GM06990 (cell line): ENCODE data around the gene ZNF574.

Source experiments
- DNase-seq: peaks from one replicate; pipeline ENCODE4 v3.0.0-alpha.2; 2011; ENCODE audit not compliant: insufficient read length; ENCODE audit errors: extremely low read depth
- H3K27me3 ChIP-seq: replicated peaks from 2 replicates; pipeline ENCODE4 v1.6.0; 2011; ENCODE audit warnings: low read length; ENCODE audit not compliant: control insufficient read depth, insufficient read depth
- H3K36me3 ChIP-seq: 2 replicates; pipeline ENCODE4 v1.5.1; 2011; ENCODE audit warnings: low read length; ENCODE audit not compliant: control insufficient read depth, insufficient read depth
- H3K4me3 ChIP-seq: replicated peaks from 2 replicates; pipeline ENCODE4 v1.5.1; 2011; ENCODE audit warnings: low read depth, mild to moderate bottlenecking, control low read depth, low read length
- TF ChIP-seq, protein P1 (sequence below): IDR thresholded peaks from 2 replicates; pipeline ENCODE4 v1.5.1; 2011; ENCODE audit warnings: low read length, control low read depth, mild to moderate bottlenecking, inconsistent platforms; ENCODE audit not compliant: insufficient read depth, poor library complexity, severe bottlenecking

The ZNF574 gene

DNA sequence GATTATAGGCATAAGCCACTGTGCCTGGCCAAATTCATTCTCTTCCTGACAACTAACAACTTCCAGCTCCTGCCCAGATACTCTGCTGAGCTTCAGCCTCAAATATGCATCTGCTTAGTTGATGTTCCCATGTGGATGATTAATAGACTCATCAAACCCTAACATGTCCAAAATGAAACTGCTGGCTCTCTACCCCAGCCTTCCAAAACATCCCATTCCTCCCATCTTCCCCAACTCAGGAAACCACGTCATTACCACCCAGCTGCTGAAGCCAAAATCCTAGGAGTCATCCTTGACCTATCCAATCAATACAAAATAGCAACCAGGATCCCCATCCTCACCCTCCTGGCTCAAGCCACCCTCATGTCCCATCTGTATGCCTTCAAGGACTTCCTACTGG lies 35.4 kb downstream of the ZNF574 start:
- TF ChIP-seq, protein P1, sequence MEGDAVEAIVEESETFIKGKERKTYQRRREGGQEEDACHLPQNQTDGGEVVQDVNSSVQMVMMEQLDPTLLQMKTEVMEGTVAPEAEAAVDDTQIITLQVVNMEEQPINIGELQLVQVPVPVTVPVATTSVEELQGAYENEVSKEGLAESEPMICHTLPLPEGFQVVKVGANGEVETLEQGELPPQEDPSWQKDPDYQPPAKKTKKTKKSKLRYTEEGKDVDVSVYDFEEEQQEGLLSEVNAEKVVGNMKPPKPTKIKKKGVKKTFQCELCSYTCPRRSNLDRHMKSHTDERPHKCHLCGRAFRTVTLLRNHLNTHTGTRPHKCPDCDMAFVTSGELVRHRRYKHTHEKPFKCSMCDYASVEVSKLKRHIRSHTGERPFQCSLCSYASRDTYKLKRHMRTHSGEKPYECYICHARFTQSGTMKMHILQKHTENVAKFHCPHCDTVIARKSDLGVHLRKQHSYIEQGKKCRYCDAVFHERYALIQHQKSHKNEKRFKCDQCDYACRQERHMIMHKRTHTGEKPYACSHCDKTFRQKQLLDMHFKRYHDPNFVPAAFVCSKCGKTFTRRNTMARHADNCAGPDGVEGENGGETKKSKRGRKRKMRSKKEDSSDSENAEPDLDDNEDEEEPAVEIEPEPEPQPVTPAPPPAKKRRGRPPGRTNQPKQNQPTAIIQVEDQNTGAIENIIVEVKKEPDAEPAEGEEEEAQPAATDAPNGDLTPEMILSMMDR = no peak

DNA sequence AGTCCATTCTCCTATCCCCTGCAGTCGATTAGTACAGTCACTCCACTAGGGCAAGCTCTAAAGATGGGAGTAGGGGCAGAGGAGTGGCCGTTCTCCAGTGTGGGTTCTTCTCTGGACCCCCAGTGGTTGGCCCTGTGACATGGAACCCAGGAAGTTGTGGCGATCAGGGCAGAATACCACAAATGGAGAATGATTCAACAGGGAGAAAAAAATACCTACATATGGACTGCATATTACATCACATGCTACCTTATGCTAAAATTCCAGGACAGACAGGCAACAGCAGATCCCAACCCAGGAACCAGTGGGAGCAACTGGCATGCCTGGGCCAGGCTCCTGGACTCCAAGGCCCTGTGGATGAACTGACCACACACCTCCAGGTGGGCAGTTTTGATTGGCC lies 35.8 kb downstream of the ZNF574 start:
- H3K4me3 ChIP-seq = no peak overlapping the region
- no peaks in the 10 kb centered on the region for H3K27me3 ChIP-seq
- DNase-seq = no peak
- TF ChIP-seq, protein P1 = no peak
- H3K36me3 ChIP-seq = peaks cover 18% of the 10 kb centered on the region

More for the DNA sequence above, 35.4 kb downstream of the ZNF574 start:
- peaks cover 16% of the 10 kb centered on the region for H3K36me3 ChIP-seq
- no peaks in the 10 kb centered on the region for H3K27me3 ChIP-seq
- H3K4me3 ChIP-seq = no peak overlapping the region
- no peak for DNase-seq

DNA sequence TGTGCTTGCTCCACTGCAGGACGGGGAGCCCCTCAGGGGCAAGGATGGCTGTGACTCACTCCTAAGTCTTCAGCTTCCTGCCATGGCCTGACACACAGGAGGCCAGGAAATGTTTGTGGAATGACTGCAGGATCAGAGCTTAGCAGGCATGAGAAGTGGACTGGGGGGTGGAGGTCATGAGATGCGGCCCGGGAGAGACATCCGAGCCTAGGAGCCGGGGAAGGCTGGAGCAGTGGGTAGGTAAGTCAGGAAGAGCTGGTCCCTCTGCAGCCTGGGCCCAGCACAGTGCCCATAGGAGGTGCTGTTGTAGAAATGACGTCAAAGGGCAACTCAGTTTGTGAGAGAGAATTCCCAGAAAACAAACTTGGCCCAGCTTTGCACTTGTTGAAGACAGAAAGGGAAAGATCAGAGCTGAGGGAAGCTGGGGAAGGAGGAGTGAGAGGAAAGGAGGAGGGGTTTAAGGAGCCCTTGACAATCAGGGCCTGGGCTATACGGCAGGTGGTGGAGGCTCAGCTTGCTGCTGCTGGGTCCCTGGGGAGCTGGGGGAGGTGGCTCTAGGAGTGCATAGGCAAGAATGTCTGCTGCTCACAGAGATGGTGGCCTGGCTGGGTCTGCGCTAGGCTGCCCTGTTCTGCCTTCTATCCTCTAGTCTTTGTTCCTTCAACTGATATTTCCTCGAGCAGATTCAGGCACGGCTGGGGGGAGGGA lies 37.8 kb downstream of the ZNF574 start:
- peak; percentile 60 for DNase-seq
- H3K4me3 ChIP-seq = no peak overlapping the region

DNA sequence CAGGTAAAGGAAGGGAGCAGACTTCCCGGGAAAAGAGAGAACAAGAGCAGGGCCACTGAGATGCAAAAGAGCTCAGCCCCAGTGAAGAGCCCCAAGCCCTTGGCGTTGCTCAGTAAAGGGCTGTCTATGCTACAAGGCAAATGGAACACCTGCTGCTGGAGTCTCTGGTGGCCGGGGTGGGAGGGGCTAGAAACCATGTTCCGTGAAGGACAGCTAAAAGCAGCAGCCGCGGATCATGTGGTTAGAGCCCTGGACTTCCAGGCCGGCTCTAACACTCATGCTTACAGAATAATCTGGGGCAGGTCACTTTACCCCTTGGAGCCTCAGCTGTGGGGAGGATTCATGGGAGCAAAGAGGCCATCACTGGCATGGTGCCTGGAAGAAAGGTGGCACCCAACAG lies 38.4 kb downstream of the ZNF574 start:
- Histone ChIP-seq H3K4me3 (no peak overlapping the region), H3K36me3 (peaks cover 28% of the 10 kb centered on the region), H3K27me3 (no peaks in the 10 kb centered on the region)
- DNase-seq = peak; percentile 69
- TF ChIP-seq, protein P1 = no peak

More for the DNA sequence above, 37.8 kb downstream of the ZNF574 start:
- peaks cover 28% of the 10 kb centered on the region for H3K36me3 ChIP-seq
- H3K27me3 ChIP-seq = no peaks in the 10 kb centered on the region
- TF ChIP-seq, protein P1 = peak; percentile 29

DNA sequence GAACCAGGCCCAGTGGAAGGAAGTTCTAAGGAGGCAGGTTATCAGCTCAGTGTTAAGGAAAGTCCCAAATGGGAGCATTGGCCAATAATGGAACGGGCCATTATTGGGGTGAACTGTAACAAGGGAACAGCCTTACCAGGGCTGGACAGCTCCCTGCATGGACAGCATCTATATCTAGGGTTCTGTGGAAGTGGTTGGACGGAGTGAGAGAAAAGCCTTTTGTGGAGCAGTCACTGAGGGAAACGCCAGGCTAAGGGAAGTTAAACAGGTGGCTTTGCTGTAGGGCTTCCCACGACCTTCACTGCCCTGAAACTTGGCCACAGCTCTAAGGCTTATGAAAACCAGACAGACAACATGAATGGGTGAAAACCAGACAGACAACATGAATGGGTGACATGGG lies 39.3 kb downstream of the ZNF574 start:
- H3K36me3 ChIP-seq = peaks cover 28% of the 10 kb centered on the region
- no peak for DNase-seq
- no peaks in the 10 kb centered on the region for H3K27me3 ChIP-seq
- TF ChIP-seq, protein P1 = no peak
- no peak overlapping the region for H3K4me3 ChIP-seq

DNA sequence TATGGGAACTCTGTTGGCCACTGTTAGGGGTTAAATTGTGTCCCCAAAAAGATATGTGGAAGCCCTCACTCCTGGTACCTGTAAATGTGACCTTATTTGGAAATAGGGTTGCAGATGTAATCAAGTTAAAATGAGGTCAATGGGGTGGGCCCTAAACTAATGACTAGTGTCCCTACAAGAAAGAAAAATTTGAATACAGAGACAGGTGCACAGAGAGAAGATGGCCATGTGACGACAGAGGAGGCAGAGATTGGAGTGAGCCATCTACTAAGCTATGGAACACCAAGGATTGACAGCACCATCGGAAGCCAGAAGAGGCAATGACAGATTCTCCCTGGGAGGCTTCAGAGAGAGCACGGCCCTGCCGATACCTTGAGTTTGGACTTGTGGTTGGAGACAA lies 39.7 kb downstream of the ZNF574 start:
- TF ChIP-seq, protein P1 = no peak
- no peak for DNase-seq
- H3K27me3 ChIP-seq = no peaks in the 10 kb centered on the region
- peaks cover 26% of the 10 kb centered on the region for H3K36me3 ChIP-seq
- no peak overlapping the region for H3K4me3 ChIP-seq
